Chondrocyte (in vitro differentiated cells): ENCODE measurements around the gene ATP23. TPM values are rescaled to one million over a fixed set of nuclear protein-coding genes. Genes with fewer than 3 reads are reported as not detected.
A peak's percentile ranks its signal among the peaks of the same experiment; 100 is the strongest.

ENCODE experiments used
- DNase-seq: peaks from one replicate; pipeline ENCODE4 v3.0.0; 2021; ENCODE audit warnings: mixed read lengths, low spot score
- H3K27ac Mint-ChIP-seq: one replicate; pipeline ENCODE4 v1.8.0; 2021; ENCODE audit warnings: mild to moderate bottlenecking, moderate library complexity, mixed read lengths; ENCODE audit not compliant: unreplicated experiment
- H3K27me3 Mint-ChIP-seq: 2 replicates; pipeline ENCODE4 v1.8.0; 2021; ENCODE audit warnings: low read depth, mixed read lengths
- H3K36me3 Mint-ChIP-seq: 2 replicates; pipeline ENCODE4 v1.8.0; 2021; ENCODE audit warnings: low read depth, mixed read lengths
- H3K4me1 Mint-ChIP-seq: 2 replicates; pipeline ENCODE4 v1.8.0; 2021; ENCODE audit warnings: low read depth, mild to moderate bottlenecking, mixed read lengths
- H3K4me3 Mint-ChIP-seq: one replicate; pipeline ENCODE4 v1.8.0; 2021; ENCODE audit warnings: mild to moderate bottlenecking, moderate library complexity, mixed read lengths; ENCODE audit not compliant: unreplicated experiment
- H3K9me3 Mint-ChIP-seq: 2 replicates; pipeline ENCODE4 v1.8.0; 2021; ENCODE audit warnings: low read depth, mixed read lengths
- CTCF ChIP-seq: fragments of 200-600 bp; sonication (generic); IDR thresholded peaks from 2 replicates; pipeline ENCODE4 v1.5.0; 2021; ENCODE audit warnings: antibody characterized with exemption, mild to moderate bottlenecking, moderate library complexity
- total RNA-seq: library from RNA; stranded (reverse); gene quantifications from 3 replicates; pipeline ENCODE4 v1.2.1, GENCODE V29; 2021

Gene ATP23
- total RNA-seq, 1 donor from 2014 or later = 3.6 TPM

- no peak overlapping the region for H3K4me3 Mint-ChIP-seq
- peaks cover 17% of the 10 kb centered on the region for H3K9me3 Mint-ChIP-seq
- peak; percentile 67 for TF ChIP-seq CTCF
- H3K27me3 Mint-ChIP-seq = no peaks in the 10 kb centered on the region
- DNase-seq = no peak
- no peak overlapping the region for H3K27ac Mint-ChIP-seq
- peaks cover 5% of the 10 kb centered on the region for H3K36me3 Mint-ChIP-seq
- no peaks in the 10 kb centered on the region for H3K4me1 Mint-ChIP-seq
These were observed 51.7 kb downstream of the ATP23 start for GRCh38 chr12:57993030-57993429.

GRCh38 chr12:57993834-57994233, 52.5 kb downstream of the ATP23 start:
- no peaks in the 10 kb centered on the region for H3K27me3 Mint-ChIP-seq
- peaks cover 5% of the 10 kb centered on the region for H3K36me3 Mint-ChIP-seq
- no peak overlapping the region for H3K27ac Mint-ChIP-seq
- no peak overlapping the region for H3K4me3 Mint-ChIP-seq
- no peaks in the 10 kb centered on the region for H3K4me1 Mint-ChIP-seq
- no peak for DNase-seq
- no peak for TF ChIP-seq CTCF
- H3K9me3 Mint-ChIP-seq = peaks cover 19% of the 10 kb centered on the region

GRCh38 chr12:57996520-57996919, 55.2 kb downstream of the ATP23 start:
- DNase-seq = no peak
- Mint-ChIP-seq H3K4me3 (no peak overlapping the region), H3K27ac (no peak overlapping the region), H3K9me3 (peaks cover 40% of the 10 kb centered on the region), H3K27me3 (no peaks in the 10 kb centered on the region), H3K36me3 (peaks cover 10% of the 10 kb centered on the region), H3K4me1 (no peaks in the 10 kb centered on the region)
- no peak for TF ChIP-seq CTCF

- no peak for DNase-seq
- H3K4me3 Mint-ChIP-seq = no peak overlapping the region
- peaks cover 10% of the 10 kb centered on the region for H3K36me3 Mint-ChIP-seq
- no peak for TF ChIP-seq CTCF
- no peak overlapping the region for H3K27ac Mint-ChIP-seq
- H3K27me3 Mint-ChIP-seq = no peaks in the 10 kb centered on the region
- H3K9me3 Mint-ChIP-seq = peaks cover 41% of the 10 kb centered on the region
- no peaks in the 10 kb centered on the region for H3K4me1 Mint-ChIP-seq
These were observed 56.9 kb downstream of the ATP23 start for GRCh38 chr12:57998251-57998650.

GRCh38 chr12:58000499-58000898, 59.1 kb downstream of the ATP23 start:
- no peak for DNase-seq

More at GRCh38 chr12:58000499-58000898, 59.1 kb downstream of the ATP23 start:
- no peaks in the 10 kb centered on the region for H3K27me3 Mint-ChIP-seq
- no peak for TF ChIP-seq CTCF
- no peak overlapping the region for H3K4me3 Mint-ChIP-seq
- peaks cover 41% of the 10 kb centered on the region for H3K9me3 Mint-ChIP-seq
- H3K27ac Mint-ChIP-seq = no peak overlapping the region
- peaks cover 10% of the 10 kb centered on the region for H3K36me3 Mint-ChIP-seq
- no peaks in the 10 kb centered on the region for H3K4me1 Mint-ChIP-seq
